ENCODE data around the gene AMIGO2. TPM values are rescaled to one million over a fixed set of nuclear protein-coding genes. Genes with fewer than 3 reads are reported as not detected.

AMIGO2 gene
- total RNA-seq, result 10.2 and 10.9 TPM in 2 replicates

GRCh38 chr12:47079468-47079980 is at the start of gene AMIGO2, which contains the start of gene PCED1B:
AMIGO2 (minus strand) TSS chr12:47079959; CDS start chr12:47079002, 957 bp downstream.
PCED1B (plus strand) TSS chr12:47079621; CDS start chr12:47235064, 155,443 bp downstream.

Other genes starting within 250 kb of the AMIGO2 start
- 0.45 and 0.66 TPM in 2 replicates for gene PCED1B, start 338 bp downstream of the AMIGO2 start, total RNA-seq